ENCODE results near the gene SH2D5.

GRCh38 chr1:20770314-20771087 lies 38.0 kb upstream of the SH2D5 start:
- TF ChIP-seq POLR2A (IDR thresholded peaks at IDR 0.05) (no peak), CTCF (IDR thresholded peaks at IDR 0.05) (no peak)

Data from ovary (tissue), 3 donors.